ENCODE data around the gene KIF3A.

The KIF3A gene

GRCh38 chr5:132766020-132766805, 28.9 kb upstream of the KIF3A start:
- TF ChIP-seq EZH2 (IDR thresholded peaks at IDR 0.05): no peak
- TF ChIP-seq FOXP2 (optimal IDR thresholded peaks at IDR 0.05; ENCODE audit: control extremely low read depth, extremely low read length, insufficient read depth): no peak
- no peak for TF ChIP-seq POLR2AphosphoS5 (IDR thresholded peaks at IDR 0.05; ENCODE audit: borderline replicate concordance, low read depth, low read length)
- H3K9me3 ChIP-seq (ENCODE audit: low read depth, low read length): no peaks in the 10 kb centered on the region
- no peak overlapping the region for H3K9ac ChIP-seq (ENCODE audit: insufficient read length)
- H3K27ac ChIP-seq: no peak overlapping the region
- H3K4me3 ChIP-seq: no peak overlapping the region
- DNase-seq (ENCODE audit: low read depth, low spot score): no peak
- H3K36me3 ChIP-seq (ENCODE audit: insufficient read depth, low read length): no peaks in the 10 kb centered on the region; the same call in 1 of the 2 replicates

GRCh38 chr5:132765311-132766019, 28.1 kb upstream of the KIF3A start:
- Histone ChIP-seq H3K9ac (ENCODE audit: insufficient read length) (no peak overlapping the region), H3K36me3 (ENCODE audit: insufficient read depth, low read length) (no peaks in the 10 kb centered on the region; the same call in 1 of the 2 replicates), H3K27ac (no peak overlapping the region), H3K9me3 (ENCODE audit: low read depth, low read length) (no peaks in the 10 kb centered on the region), H3K4me3 (no peak overlapping the region)
- no peak for DNase-seq (ENCODE audit: low read depth, low spot score)
- no peak for TF ChIP-seq POLR2AphosphoS5 (IDR thresholded peaks at IDR 0.05; ENCODE audit: borderline replicate concordance, low read depth, low read length)

GRCh38 chr5:132764671-132765238, 27.4 kb upstream of the KIF3A start:
- no peaks in the 10 kb centered on the region for H3K9me3 ChIP-seq (ENCODE audit: low read depth, low read length)
- TF ChIP-seq FOXP2 (optimal IDR thresholded peaks at IDR 0.05; ENCODE audit: control extremely low read depth, extremely low read length, insufficient read depth) (no peak), POLR2AphosphoS5 (IDR thresholded peaks at IDR 0.05; ENCODE audit: borderline replicate concordance, low read depth, low read length) (no peak), EZH2 (IDR thresholded peaks at IDR 0.05) (no peak)
- H3K4me3 ChIP-seq: no peak overlapping the region
- no peak overlapping the region for H3K27ac ChIP-seq
- no peak for DNase-seq (ENCODE audit: low read depth, low spot score)
- no peak overlapping the region for H3K9ac ChIP-seq (ENCODE audit: insufficient read length)
- no peaks in the 10 kb centered on the region; the same call in 1 of the 2 replicates for H3K36me3 ChIP-seq (ENCODE audit: insufficient read depth, low read length)

GRCh38 chr5:132764051-132764450, 26.7 kb upstream of the KIF3A start:
- Histone ChIP-seq H3K9me3 (ENCODE audit: low read depth, low read length) (no peaks in the 10 kb centered on the region), H3K27ac (no peak overlapping the region), H3K4me3 (no peak overlapping the region), H3K36me3 (ENCODE audit: insufficient read depth, low read length) (no peaks in the 10 kb centered on the region; the same call in 1 of the 2 replicates), H3K9ac (ENCODE audit: insufficient read length) (no peak overlapping the region)
- DNase-seq (ENCODE audit: low read depth, low spot score): no peak
- no peak for TF ChIP-seq EZH2 (IDR thresholded peaks at IDR 0.05)
- no peak for TF ChIP-seq FOXP2 (optimal IDR thresholded peaks at IDR 0.05; ENCODE audit: control extremely low read depth, extremely low read length, insufficient read depth)
- TF ChIP-seq POLR2AphosphoS5 (IDR thresholded peaks at IDR 0.05; ENCODE audit: borderline replicate concordance, low read depth, low read length): no peak

GRCh38 chr5:132763181-132764036, 26.1 kb upstream of the KIF3A start:
- no peak for DNase-seq (ENCODE audit: low read depth, low spot score)
- Histone ChIP-seq H3K9ac (ENCODE audit: insufficient read length) (no peak overlapping the region), H3K9me3 (ENCODE audit: low read depth, low read length) (no peaks in the 10 kb centered on the region), H3K4me3 (no peak overlapping the region), H3K27ac (no peak overlapping the region), H3K36me3 (ENCODE audit: insufficient read depth, low read length) (no peaks in the 10 kb centered on the region; the same call in 1 of the 2 replicates)
- TF ChIP-seq FOXP2 (optimal IDR thresholded peaks at IDR 0.05; ENCODE audit: control extremely low read depth, extremely low read length, insufficient read depth) (no peak), EZH2 (IDR thresholded peaks at IDR 0.05) (no peak), POLR2AphosphoS5 (IDR thresholded peaks at IDR 0.05; ENCODE audit: borderline replicate concordance, low read depth, low read length) (no peak)

GRCh38 chr5:132762246-132763000, 25.1 kb upstream of the KIF3A start:
- Histone ChIP-seq H3K36me3 (ENCODE audit: insufficient read depth, low read length) (no peaks in the 10 kb centered on the region; the same call in 1 of the 2 replicates), H3K4me3 (no peak overlapping the region), H3K9ac (ENCODE audit: insufficient read length) (no peak overlapping the region), H3K9me3 (ENCODE audit: low read depth, low read length) (no peaks in the 10 kb centered on the region), H3K27ac (no peak overlapping the region)
- TF ChIP-seq EZH2 (IDR thresholded peaks at IDR 0.05) (no peak), POLR2AphosphoS5 (IDR thresholded peaks at IDR 0.05; ENCODE audit: borderline replicate concordance, low read depth, low read length) (no peak), FOXP2 (optimal IDR thresholded peaks at IDR 0.05; ENCODE audit: control extremely low read depth, extremely low read length, insufficient read depth) (no peak)
- no peak for DNase-seq (ENCODE audit: low read depth, low spot score)
